T-helper 1 cell (primary cell): ENCODE measurements around the gene DDX31.
"Not testable (repeated sequence)": the region's sequence is repeated elsewhere in the genome, so short reads cannot be mapped to it uniquely, and the experiment has no call there.

Experiments
- DNase-seq, 5 donors: peaks; one replicate each; pipeline ENCODE4 v3.0.0-alpha.2; 2012 to 2020
- total RNA-seq, 4 donors: gene quantifications; one replicate each; lab custom pipeline; 2026; lab: John Stamatoyannopoulos, UW

DDX31 gene
- total RNA-seq, result 19.7 to 28.8 (median 26.9) reads per million in 4 donors

DNA sequence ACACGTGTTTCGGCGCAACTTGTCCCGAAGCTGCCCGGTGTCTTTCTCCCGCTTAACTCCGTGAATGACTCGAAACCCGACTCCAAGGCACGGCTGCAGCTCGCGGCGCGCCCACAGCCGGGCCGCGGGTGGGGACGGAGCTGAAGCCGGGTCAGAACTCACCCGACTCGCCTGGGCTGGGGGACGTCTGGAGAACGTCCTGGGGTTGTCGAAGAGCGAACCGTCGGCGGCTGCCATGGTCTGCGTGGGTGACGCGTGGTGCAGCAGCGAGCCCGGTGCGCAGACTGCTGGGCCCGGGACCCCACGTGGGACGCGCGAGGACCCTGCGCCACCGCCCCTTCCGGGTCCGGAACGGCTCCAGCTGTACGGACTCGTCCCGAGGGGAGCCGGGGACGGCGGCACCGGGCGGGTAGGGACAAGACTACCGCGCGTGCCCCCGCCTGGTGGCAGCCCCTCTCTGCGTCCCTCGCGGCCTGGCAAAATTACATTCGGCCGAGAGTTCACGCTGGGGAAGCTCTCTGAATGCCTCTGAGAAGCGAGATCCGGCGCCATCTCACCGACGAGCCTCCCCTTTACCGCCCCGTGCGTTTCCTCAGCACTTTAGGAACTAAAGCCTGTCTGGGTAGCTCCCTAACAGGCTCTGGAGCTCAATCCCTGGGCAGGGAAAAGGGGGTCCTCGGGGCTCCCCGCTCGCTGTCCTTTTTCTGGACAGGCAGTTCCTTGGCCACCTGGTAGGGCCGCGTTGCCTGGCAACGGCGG, at the start of gene DDX31:
Gene DDX31 (minus strand): TSS at position 286 of the 759 bp plus-strand sequence. CDS start 49 bp downstream, at position 237.
- DNase-seq, result peak; percentile 76 to 86 (median 84)

- DNase-seq, result not testable (repeated sequence)
Measured at GRCh38 chr9:132718381-132718928, 48.7 kb upstream of the DDX31 start.

- no peak for DNase-seq
Measured at GRCh38 chr9:132717326-132717945, 47.7 kb upstream of the DDX31 start.

DNA sequence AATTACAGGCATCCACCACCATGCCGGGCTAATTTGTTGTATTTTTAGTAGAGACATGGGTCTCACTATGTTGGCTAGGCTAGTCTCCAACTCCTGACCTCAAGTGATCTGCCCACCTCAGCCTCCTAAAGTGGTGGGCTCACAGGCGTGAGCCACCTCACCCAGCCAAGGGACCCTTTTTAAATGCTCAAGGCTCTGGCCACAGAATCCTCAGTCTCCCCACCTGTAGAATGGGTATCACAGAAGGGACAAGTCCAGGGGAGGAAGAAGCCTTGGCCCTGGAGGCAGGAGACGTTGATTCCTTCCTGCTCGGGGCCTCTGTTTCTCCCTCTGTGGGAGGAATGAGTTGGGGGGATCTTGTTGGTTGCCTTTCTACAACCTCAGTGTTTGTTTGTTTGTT, 46.2 kb upstream of the DDX31 start:
- no peak for DNase-seq

DNA sequence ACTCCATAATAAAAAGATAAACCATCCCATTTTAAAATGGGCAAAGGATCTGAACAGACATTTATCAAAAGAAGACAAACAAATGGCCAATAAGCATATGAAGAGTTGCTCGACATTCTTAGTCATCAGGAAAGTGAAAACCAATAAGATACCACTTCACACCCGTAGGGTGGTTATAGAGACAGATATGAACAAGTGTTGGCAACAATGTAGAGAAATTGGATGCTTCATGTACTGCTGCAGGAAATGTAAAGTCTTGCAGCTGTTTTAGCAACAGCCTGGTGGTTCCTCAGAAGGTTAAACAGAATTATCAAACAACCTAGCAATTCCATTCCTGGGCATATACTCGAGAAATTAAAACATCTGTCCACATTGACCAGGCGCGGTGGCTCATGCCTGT, 43.0 kb upstream of the DDX31 start:
- peak in 1 of 5 donors; percentile 16 for DNase-seq

DNA sequence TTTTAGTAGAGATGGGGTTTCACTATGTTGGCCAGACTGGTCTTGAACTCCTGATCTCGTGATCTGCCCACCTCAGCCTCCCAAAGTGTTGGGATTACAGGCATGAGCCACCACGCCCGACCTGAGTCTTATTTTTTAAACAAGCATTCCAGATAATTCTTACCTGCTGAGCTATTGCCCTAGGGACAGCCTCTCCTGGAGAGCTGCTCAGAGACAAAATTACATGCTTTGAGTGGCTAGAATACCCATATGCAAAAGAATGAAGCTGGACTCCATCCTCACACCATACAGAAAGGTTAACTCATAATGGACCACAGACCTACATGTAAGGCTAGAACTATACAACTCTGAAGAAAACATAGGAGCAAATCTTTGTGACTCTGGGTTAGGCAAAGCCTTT, 42.1 kb upstream of the DDX31 start:
- DNase-seq, result no peak

DNA sequence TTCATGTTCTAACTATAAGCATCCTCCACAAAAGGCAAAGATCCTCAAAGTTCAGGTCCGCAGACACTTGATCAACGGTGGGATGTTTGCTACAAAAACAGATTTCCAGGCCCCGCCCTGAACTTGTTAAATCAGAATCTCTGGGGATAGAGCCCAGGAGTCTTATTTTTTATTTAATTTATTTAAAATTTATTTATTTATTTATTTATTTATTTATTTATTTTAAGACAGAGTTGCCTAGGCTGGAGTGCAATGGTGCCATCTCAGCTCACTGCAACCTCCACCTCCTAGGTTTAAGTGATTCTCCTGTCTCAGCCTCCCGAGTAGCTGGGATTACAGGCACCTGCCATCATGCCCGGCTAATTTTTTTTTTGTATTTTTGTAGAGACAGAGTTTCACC, 41.4 kb upstream of the DDX31 start:
- DNase-seq, result not testable (repeated sequence)

- DNase-seq, result no peak
Measured at GRCh38 chr9:132710333-132710732, 40.5 kb upstream of the DDX31 start.

GRCh38 chr9:132708769-132709430, 39.1 kb upstream of the DDX31 start:
- DNase-seq, result no peak

GRCh38 chr9:132708239-132708638, 38.5 kb upstream of the DDX31 start:
- no peak for DNase-seq

GRCh38 chr9:132703336-132703735, 33.6 kb upstream of the DDX31 start:
- DNase-seq, result no peak

DNA sequence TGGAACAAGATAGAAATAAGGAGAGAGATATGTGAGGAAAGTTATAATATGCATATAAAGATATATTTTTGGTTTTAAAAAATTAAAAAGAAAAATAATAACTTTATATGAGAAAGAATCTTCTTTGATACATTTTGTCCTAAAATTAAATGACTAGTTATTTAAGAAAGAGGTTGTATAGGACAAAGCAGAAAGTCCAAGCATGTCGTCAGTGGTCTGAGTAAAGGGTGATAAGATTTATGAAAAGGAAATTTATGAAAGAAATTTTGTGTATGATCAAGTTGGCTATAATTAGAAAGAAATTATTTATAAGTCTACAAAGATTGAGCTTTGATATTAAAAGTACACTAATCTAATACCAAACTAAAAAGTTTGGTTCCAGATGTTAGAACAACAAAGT, 32.5 kb upstream of the DDX31 start:
- no peak for DNase-seq

DNA sequence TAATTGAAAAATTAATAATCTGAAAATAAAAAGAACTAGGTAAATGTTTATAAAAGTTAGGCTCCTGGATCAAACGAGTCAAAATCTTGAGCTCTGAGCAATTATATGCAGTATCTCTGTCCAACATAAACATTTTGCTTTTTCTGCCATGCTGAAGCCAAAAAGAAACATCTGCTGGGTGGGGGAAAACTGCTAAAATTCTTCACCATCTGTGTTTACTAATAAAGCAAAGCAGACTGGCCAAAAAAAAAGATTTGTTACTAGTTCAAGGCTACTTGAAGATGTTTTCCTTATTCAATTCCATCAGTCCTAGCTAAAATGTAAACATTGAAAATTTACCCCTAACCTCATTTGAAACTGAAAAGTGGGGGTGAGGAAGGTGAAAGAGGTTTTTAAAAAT, 30.2 kb upstream of the DDX31 start:
- no peak for DNase-seq

- DNase-seq, result no peak
Measured at GRCh38 chr9:132698989-132699388, 29.2 kb upstream of the DDX31 start.

DNA sequence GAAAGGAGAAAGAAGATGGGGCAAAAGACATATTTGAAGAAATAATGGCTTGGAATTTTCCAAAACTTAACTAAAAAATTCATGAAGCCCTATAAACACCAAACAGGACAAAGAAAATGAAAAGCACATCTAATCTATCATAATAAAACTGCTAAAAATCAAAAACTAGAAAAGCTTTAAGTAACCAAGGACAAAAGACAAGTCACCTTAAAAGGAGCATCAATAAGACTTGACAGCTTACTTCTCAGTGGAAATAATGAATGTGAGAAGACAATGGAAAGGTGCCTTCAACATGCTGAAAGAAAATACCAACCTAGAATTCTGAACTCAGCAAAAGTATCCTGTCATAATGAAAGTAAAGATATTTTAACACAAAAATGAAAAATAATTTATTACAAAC, 27.4 kb upstream of the DDX31 start:
- no peak for DNase-seq

DNA sequence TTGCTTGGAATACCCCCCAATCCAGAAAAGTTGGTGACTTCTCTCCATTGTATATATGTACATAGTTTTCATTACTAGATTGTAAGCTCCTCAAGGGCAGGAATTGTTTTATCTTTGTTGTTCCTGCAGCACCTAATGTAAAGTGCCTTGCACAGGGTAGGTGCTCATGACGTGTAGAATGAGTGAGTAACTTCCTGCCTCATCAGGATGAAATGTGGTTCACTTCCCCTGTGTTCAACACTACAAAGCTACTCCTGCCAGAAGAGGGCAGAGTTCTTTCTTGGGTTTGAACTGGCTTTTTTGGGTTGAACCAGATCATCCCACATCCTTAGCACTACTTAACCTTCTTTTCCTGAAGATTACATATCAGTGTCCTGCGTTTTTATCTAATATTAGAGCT, 24.4 kb upstream of the DDX31 start:
- peak in 1 of 5 donors; percentile 37 for DNase-seq

DNA sequence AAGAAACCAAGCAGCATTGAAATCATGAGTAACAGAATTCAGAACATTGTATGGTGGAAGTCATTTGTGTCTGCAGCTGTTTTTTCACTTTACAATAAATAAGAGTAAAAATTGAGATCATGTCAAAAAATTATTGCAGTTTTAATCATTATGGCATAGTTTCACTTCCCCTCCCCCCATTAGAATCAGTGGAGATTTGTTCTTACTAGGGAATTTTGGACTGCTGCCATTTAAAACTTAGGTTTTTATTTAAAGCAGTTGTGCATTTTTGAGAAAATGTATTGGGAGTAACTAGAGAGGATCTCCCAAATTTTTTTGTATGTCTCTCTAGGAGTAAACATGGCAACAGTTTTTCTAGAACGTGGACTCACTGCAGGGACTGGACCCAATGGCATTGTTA, 20.9 kb upstream of the DDX31 start:
- DNase-seq, result no peak

DNA sequence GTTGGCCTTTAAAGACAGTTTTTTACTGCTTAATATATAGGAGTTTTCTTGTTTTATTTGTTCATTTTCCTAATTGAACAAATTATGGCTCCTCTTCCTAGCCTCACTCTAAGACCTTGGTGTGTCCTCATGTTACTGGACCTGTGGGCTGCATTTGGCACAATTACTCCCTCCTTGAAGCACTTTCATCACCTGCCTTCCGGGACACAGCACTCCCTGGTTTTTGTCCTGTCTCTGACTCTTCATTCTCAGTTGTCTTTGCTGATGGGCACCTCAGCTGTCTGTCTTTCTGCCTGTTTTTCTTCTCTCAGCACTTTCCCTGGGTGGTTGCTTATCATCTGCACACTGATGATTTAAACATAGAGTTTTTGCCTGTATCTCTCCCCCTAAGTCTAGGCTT, 14.1 kb upstream of the DDX31 start:
- no peak for DNase-seq

DNA sequence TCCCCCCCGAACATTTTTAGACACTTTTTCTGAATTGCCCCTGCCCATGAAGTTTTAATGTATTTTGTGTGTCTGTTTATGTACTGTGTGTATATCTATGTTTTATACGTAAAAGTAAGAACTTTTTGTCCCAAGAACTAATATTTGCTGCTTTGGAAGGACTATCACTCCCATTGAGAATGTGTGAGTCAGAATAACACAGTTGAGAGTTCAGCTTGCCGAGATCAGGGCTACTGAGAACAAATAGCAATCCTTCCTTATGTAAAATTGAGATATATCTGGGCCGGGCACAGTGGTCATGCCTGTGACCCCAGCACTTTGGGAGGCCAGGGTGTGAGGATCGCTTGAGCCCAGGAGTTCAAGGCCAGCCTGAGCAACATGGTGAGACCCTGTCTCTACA, 11.8 kb upstream of the DDX31 start:
- no peak for DNase-seq

GRCh38 chr9:132679946-132680625, 10.3 kb upstream of the DDX31 start:
- DNase-seq, result peak in 1 of 5 donors; percentile 68

- no peak for DNase-seq
Measured at GRCh38 chr9:132677976-132678375, 8.2 kb upstream of the DDX31 start.

- DNase-seq, result no peak
Measured at GRCh38 chr9:132674485-132674884, 4.7 kb upstream of the DDX31 start.

- DNase-seq, result peak in 1 of 5 donors; percentile 38
Measured at GRCh38 chr9:132673355-132673754, 3.6 kb upstream of the DDX31 start.
